Measurements from ENCODE around the gene BLZF1.
"Not testable (repeated sequence)": the region's sequence is repeated elsewhere in the genome, so short reads cannot be mapped to it uniquely, and the experiment has no call there.

The BLZF1 gene

DNA sequence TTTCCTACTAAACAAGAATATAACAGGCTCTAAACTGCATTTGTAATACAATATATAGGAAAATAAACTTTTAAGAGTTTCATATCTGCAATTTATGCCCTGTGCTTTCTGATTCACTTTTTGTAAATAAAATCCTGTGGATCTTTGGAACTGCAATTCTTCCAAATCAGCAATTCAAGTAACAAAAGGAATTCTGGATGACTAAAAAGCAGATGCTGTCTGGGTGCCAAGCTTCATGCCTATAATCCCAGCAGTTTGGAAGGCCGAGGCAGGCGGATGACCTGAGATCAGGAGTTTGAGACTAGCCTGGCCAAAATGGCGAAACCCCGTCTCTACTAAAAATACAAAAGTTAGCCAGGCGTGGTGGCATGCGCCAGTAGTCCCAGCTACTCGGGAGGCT, 6.7 kb upstream of the BLZF1 start:
- no peak for DNase-seq

GRCh38 chr1:169363046-169363730, 4.8 kb upstream of the BLZF1 start:
- DNase-seq = no peak

DNA sequence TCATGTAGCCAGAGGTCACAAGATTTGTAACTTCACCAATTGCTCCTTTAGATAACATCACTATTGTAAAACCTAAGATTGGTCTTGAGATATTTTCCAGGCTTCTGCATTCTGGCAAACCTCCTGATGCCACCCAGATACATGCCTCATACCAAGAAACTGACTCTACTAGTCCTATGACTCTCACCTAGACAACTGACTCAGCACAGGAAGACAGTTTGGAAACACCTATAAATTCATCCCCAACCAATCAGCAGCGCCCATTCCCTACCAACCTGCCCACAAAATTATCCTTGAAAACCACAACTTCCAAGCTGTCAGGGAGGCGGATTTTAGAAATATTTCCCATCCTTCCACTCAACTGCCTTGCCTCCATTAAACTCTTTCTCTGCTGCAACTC, 3.0 kb upstream of the BLZF1 start:
- DNase-seq = no peak

- DNase-seq = no peak
Observed at GRCh38 chr1:169367096-169367685, 804 bp upstream of the BLZF1 start.

GRCh38 chr1:169368406-169368769, 393 bp downstream of the BLZF1 start:
- no peak for DNase-seq

DNA sequence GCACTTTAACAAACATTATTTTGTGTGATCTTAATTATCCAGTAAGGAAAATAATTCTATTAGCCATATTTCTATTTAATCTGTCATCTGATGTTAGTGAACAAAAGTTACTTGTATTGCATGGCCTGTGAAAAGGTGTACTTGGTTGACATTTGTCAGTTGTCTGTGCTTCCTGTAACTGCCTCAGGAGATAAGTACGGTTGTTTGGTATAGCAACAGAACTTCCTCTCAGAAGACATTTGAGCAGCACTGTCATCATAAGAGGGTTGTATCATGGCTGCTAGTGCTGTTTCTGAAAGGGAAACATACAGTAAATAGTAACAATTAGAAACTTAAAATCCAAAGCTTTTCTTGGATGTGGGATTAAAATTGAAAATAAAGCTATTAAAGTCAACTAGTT, 3.4 kb downstream of the BLZF1 start:
- no peak for DNase-seq

- DNase-seq = no peak
Observed at GRCh38 chr1:169381162-169381561, 13.2 kb downstream of the BLZF1 start.

DNA sequence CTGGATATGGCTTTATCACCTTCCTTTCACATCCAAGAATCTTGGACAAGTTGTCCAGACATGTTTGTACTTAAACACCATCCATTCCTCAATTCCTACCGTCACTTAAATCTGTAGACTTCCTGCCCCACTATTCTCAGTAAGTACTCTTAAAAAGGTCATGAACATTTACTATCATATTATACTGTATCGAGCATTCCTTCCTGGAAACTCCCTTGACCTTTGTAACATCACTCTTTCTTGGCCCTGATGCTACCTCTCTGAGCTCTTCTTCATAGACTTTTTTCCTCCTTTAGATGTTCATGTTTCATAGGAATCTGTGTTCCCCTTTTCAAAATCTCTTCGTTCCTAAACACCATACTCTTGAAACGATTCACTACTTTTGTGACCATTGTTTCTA, 15.5 kb downstream of the BLZF1 start:
- no peak for DNase-seq

GRCh38 chr1:169387399-169387798, 19.4 kb downstream of the BLZF1 start:
- DNase-seq = no peak

- no peak for DNase-seq
Observed at GRCh38 chr1:169390303-169390702, 22.3 kb downstream of the BLZF1 start.

DNA sequence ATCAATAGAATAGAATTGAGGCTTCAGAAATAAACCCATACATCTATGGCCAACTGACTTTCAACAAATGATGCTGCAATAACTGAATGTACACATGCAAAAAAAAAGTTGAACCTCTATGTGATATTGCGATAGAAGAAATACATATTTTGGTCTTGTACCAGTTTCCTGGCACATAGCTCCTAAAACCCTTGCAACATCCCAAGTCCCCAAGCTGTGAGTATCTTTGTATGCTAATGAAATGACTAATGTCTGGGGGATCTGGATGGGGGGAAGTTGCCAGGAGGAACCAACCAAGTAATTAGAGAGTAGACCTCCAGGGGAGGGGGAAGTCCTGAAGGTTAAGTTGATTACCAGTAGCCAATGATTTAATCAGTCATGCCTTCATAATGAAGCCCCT, 24.4 kb downstream of the BLZF1 start:
- DNase-seq = no peak

DNA sequence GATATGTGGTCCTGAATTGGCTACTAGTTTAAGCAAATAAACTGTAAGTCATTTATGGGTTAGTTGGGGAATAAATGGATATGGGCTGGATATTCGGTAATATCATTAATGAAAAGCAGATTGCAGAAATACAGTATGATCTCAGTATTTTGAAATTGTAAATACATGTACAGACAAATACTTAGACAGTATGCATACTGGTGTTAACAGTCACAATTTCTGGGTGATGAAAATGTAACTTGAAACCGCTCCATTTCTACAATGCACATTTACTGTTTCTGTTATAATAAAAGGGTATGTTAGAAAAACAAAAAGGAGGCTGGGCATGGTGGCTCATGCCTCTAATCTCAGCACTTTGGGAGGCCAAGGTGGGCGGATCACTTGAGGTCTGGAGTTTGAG, 28.0 kb downstream of the BLZF1 start:
- no peak for DNase-seq

DNA sequence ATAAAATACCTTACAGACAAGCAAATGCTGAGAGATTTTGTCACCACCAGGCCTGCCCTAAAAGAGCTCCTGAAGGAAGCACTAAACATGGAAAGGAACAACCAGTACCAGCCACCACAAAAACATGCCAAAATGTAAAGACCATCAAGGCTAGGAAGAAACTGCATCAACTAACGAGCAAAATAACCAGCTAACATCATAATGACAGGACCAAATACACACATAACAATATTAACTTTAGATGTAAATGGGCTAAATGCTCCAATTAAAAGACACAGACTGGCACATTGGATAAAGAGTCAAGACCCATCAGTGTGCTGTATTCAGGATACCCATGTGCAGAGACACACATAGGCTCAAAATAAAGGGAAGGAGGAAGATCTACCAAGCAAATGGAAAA, 34.6 kb downstream of the BLZF1 start:
- DNase-seq = not testable (repeated sequence)

GRCh38 chr1:169408340-169408739, 40.3 kb downstream of the BLZF1 start:
- DNase-seq = not testable (repeated sequence)

DNA sequence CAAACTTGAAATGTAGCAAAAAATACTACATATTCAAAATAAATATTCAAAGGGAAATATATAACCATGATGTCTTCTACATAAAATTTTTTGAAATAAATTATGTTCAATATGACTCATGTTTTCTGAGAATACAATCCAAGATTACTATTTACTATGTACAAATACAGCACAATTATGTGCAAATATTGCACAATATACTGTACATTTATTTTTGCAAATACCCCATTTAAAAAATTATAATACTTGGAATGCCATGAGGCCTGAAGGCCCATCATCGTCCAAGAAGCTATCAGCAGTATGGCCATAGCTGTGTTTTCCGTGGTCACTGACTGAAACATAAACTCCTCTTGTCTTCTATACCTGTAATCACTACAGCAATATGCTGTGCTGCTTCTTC, 47.0 kb downstream of the BLZF1 start:
- no peak for DNase-seq

DNA sequence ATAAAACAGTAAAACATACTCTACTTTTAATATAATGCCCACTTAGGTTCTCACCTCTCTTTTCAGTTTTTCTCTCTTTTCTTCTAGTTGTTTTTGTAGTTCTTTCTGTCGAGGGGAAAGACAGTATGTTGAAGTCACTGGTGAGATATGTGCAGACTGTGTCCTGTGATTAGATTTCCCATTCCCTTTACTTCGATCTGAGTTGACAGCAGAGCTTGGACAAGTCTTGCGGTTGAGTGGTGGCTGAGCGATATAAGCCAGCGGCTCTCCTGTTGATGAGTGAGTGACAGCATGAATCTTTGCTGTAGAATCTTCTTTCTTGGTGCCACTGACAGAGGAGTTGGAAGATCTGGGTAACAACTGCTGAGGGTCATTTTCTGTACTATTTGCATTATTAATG, 53.3 kb downstream of the BLZF1 start:
- DNase-seq = no peak

DNA sequence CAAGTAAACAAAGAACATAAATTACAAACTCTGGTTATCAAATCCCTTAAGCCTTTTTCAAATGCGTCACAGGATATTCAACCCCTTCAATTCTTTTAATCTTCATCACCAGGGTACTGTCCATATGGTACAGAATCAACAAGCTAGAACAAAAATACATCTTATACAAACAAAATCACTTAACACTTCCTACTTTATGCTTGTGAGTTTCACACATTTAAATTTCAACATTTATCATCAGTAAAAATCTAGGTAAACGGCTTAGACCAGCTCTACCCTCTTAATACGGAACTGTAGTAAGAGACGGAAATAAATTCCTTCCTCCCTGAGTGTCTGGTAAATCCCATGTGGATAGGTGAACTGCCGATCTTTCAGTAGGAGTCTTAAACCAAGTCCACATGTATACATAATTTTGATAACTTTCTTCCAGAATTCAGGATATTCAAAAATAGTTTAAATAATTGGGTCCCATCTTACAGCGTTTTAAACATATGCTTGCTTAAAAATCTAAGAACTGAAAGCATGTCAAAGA, 58.2 kb downstream of the BLZF1 start:
- peak; percentile 17 for DNase-seq

- DNase-seq = peak; percentile 88
Observed at GRCh38 chr1:169427081-169427641, 59.2 kb downstream of the BLZF1 start, which contains the start of gene CCDC181. Gene CCDC181, minus strand, starts transcription at chr1:169427474. Its CDS starts 2,547 bp downstream, at chr1:169424927.

Measured in SHP77 treated with DMSO at 0.1 percent for 48 hours (cell line).